Measurements from ENCODE around the gene APOC3. TPM values are rescaled to one million over a fixed set of nuclear protein-coding genes. Genes with fewer than 3 reads are reported as not detected.

Gene APOC3
- total and polyA plus RNA-seq, 9 of the 15 experiments (the other 6 are each of a cell fraction or from before 2014, with no cell fraction given) = 1.1 TPM; not detected in 8

GRCh38 chr11:116835791-116836631, 6.3 kb downstream of the APOC3 start (continued):
- peak; percentile 31 for TF ChIP-seq HMGN3 (IDR thresholded peaks at IDR 0.05; ENCODE audit: borderline replicate concordance, extremely low read depth, insufficient read length, low read depth, low read length)
- peak; percentile 69 for TF ChIP-seq RBFOX2 (IDR thresholded peaks at IDR 0.05; ENCODE audit: low read depth, low read length)
- no peak for TF ChIP-seq ZNF197 (CRISPR knock-in tag; IDR thresholded peaks at IDR 0.05; ENCODE audit: low read depth)
- TF ChIP-seq ZFX (CRISPR knock-in tag; IDR thresholded peaks at IDR 0.05) = peak; percentile 62
- TF ChIP-seq NKRF (IDR thresholded peaks at IDR 0.05; ENCODE audit: borderline replicate concordance) = no peak
- TF ChIP-seq MAFG (tag; conservative IDR thresholded peaks at IDR 0.05) = no peak
- TF ChIP-seq L3MBTL2 (IDR thresholded peaks at IDR 0.05) = peak; percentile 97
- peak; percentile 81 to 90 for TF ChIP-seq E2F6 (IDR thresholded peaks at IDR 0.05; ENCODE audit: borderline replicate concordance in 1 of 2, extremely low read depth in 1 of 2, insufficient read depth in 1 of 2, insufficient read length in 1 of 2, low read depth in 1 of 2, low read length in 1 of 2, poor library complexity in 1 of 2, severe bottlenecking in 1 of 2)
- TF ChIP-seq MGA (IDR thresholded peaks at IDR 0.05) = peak; percentile 91
- no peak for TF ChIP-seq GATA2 (CRISPR knock-in tag; IDR thresholded peaks at IDR 0.05)
- peak; percentile 50 to 81 for TF ChIP-seq RAD21 (CRISPR knock-in tag; conservative IDR thresholded peaks at IDR 0.05 in 1 of 2, IDR thresholded peaks at IDR 0.05 in 1 of 2)

Measured in K562 (cell line).